GM18858 (cell line): ENCODE data around the gene TMEM191B.
A peak's percentile ranks its signal among the peaks of the same experiment; 100 is the strongest.
"Not testable (repeated sequence)": the region's sequence is repeated elsewhere in the genome, so short reads cannot be mapped to it uniquely, and the experiment has no call there.

ENCODE experiments used
- ATAC-seq: cut with Tn5 transposase; IDR thresholded peaks from one replicate; pipeline ENCODE4 v1.9.1; 2021; ENCODE audit not compliant: unreplicated experiment

Gene TMEM191B

GRCh38 chr22:18527752-18528596 is at the start of gene TMEM191B:
TMEM191B (plus strand) TSS chr22:18527802; CDS start chr22:18527981, 179 bp downstream.
- ATAC-seq = peak; percentile 18

GRCh38 chr22:18496227-18496626 is 31.4 kb upstream of the TMEM191B start:
- not testable (repeated sequence) for ATAC-seq

- ATAC-seq = not testable (repeated sequence)
Observed at GRCh38 chr22:18511327-18511726, 16.3 kb upstream of the TMEM191B start.

GRCh38 chr22:18512378-18512777 is 15.2 kb upstream of the TMEM191B start:
- ATAC-seq = not testable (repeated sequence)

GRCh38 chr22:18513454-18513853 is 14.1 kb upstream of the TMEM191B start:
- ATAC-seq = not testable (repeated sequence)

- not testable (repeated sequence) for ATAC-seq
Observed at GRCh38 chr22:18518061-18518460, 9.5 kb upstream of the TMEM191B start, which contains the start of gene GGTLC3. GGTLC3 (minus strand) TSS chr22:18518161; CDS start chr22:18517897, 264 bp downstream.

GRCh38 chr22:18522762-18523161 is 4.8 kb upstream of the TMEM191B start:
- ATAC-seq = not testable (repeated sequence)

GRCh38 chr22:18523328-18523727 is 4.3 kb upstream of the TMEM191B start:
- not testable (repeated sequence) for ATAC-seq

GRCh38 chr22:18528597-18529415 is 1.2 kb downstream of the TMEM191B start:
- ATAC-seq = peak; percentile 67

GRCh38 chr22:18529416-18530145 is 2.0 kb downstream of the TMEM191B start:
- not testable (repeated sequence) for ATAC-seq

GRCh38 chr22:18533633-18534032 is 6.0 kb downstream of the TMEM191B start:
- not testable (repeated sequence) for ATAC-seq

GRCh38 chr22:18534315-18534714 is 6.7 kb downstream of the TMEM191B start:
- not testable (repeated sequence) for ATAC-seq

- not testable (repeated sequence) for ATAC-seq
Observed at GRCh38 chr22:18539994-18540393, 12.4 kb downstream of the TMEM191B start.

GRCh38 chr22:18543400-18543799 is 15.8 kb downstream of the TMEM191B start:
- ATAC-seq = not testable (repeated sequence)

- not testable (repeated sequence) for ATAC-seq
Observed at GRCh38 chr22:18544615-18545014, 17.0 kb downstream of the TMEM191B start.

- ATAC-seq = not testable (repeated sequence)
Observed at GRCh38 chr22:18549458-18550179, 22.0 kb downstream of the TMEM191B start.

- not testable (repeated sequence) for ATAC-seq
Observed at GRCh38 chr22:18551046-18551445, 23.4 kb downstream of the TMEM191B start.

- ATAC-seq = not testable (repeated sequence)
Observed at GRCh38 chr22:18552839-18553597, 25.4 kb downstream of the TMEM191B start.
